Measurements from ENCODE around the gene DPP6.
"Not testable (repeated sequence)": the region's sequence is repeated elsewhere in the genome, so short reads cannot be mapped to it uniquely, and the experiment has no call there.

The DPP6 gene

DNA sequence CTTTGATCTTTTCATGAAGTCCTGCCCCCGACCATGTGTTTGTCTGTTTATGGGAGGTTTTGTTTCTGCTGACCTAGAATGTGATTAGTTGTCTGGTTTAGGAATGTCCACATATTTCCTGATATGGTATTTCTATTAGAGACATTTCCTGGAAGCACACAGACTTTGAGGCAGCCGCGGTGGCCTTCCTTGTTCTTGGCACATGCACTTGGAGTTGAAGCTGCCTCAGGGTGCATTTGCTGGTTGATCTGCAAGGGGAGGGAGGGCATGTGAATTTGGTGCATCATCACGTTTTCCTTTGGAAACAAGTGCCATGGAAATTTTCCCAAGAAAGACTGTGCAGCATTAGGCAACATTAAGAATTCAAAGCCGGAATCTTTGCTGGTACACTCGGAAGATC, 622.0 kb downstream of the DPP6 start:
- H3K36me3 ChIP-seq (ENCODE audit: insufficient read depth, low read depth, low read length): no peaks in the 10 kb centered on the region
- H3K9ac ChIP-seq (ENCODE audit: low read depth, low read length): no peak overlapping the region
- H3K4me3 ChIP-seq (ENCODE audit: low read length): no peak overlapping the region
- H3K27me3 ChIP-seq (ENCODE audit: insufficient read depth, low read length): no peaks in the 10 kb centered on the region
- H3K9me3 ChIP-seq (ENCODE audit: insufficient read depth, low read depth, low read length): no peaks in the 10 kb centered on the region
- H3K4me1 ChIP-seq (ENCODE audit: insufficient read depth, low read length): no peaks in the 10 kb centered on the region
- H3K27ac ChIP-seq (ENCODE audit: low read length): no peak overlapping the region

DNA sequence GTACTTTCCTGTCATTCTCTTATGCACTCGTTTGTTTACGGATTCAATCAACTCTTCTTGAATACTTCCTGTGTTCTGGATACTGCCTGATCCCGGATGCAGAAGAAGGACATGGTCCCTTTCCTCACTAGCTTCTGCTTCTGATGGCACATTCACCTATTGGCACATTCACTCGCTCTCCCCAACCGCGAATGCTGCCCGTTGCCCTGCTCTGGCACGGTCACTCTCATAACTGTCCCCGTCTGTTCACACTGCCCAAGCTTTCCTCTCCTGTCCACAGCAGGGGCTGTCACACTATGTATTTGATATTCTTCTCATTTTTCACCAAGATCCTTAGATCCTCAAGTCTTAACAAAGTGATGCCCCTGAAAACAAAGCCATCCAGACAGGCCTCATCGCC, 623.4 kb downstream of the DPP6 start:
- Histone ChIP-seq H3K27ac (ENCODE audit: low read length) (no peak overlapping the region), H3K9me3 (ENCODE audit: insufficient read depth, low read depth, low read length) (no peaks in the 10 kb centered on the region), H3K36me3 (ENCODE audit: insufficient read depth, low read depth, low read length) (no peaks in the 10 kb centered on the region), H3K9ac (ENCODE audit: low read depth, low read length) (no peak overlapping the region), H3K27me3 (ENCODE audit: insufficient read depth, low read length) (no peaks in the 10 kb centered on the region), H3K4me3 (ENCODE audit: low read length) (no peak overlapping the region), H3K4me1 (ENCODE audit: insufficient read depth, low read length) (no peaks in the 10 kb centered on the region)

- H3K36me3 ChIP-seq (ENCODE audit: insufficient read depth, low read depth, low read length); H3K9ac ChIP-seq (ENCODE audit: low read depth, low read length); H3K4me3 ChIP-seq (ENCODE audit: low read length); H3K27ac ChIP-seq (ENCODE audit: low read length); H3K27me3 ChIP-seq (ENCODE audit: insufficient read depth, low read length); H3K4me1 ChIP-seq (ENCODE audit: insufficient read depth, low read length); H3K9me3 ChIP-seq (ENCODE audit: insufficient read depth, low read depth, low read length): not testable (repeated sequence)
Measured at GRCh38 chr7:154676033-154676421, 623.8 kb downstream of the DPP6 start.

DNA sequence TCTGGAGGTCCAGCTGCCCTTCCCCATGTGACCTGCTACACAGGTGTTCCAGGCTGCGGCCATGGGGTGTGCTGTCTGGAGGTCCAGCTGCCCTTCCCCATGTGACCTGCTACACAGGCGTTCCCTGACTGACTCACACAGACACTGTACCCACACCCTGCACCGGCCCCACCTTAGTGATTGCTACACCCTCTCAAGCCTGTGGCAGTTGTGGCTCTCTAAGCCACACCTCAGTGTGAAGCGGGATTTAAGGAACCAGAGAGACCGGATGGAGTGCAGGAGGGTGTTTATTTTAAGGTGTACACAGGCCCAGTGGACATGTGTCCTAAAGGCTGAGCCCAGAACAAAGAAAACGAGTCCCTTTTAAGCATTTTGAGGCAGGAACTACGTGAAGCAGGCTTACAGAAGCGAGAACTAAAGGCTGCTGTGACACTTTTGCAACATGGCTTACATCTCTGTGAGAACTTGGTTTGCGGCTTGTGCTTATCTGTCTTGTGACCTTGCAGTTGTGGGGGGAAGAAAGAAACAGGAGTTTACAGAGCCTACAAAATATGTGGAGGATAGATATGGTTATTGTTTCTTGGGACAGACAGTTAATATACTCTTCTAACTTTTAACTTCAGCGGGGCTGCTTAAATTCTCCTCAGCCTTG, 624.4 kb downstream of the DPP6 start:
- Histone ChIP-seq H3K9me3 (ENCODE audit: insufficient read depth, low read depth, low read length) (no peaks in the 10 kb centered on the region), H3K36me3 (ENCODE audit: insufficient read depth, low read depth, low read length) (no peaks in the 10 kb centered on the region), H3K4me1 (ENCODE audit: insufficient read depth, low read length) (peaks cover 4% of the 10 kb centered on the region; the same call in 1 of the 2 replicates), H3K27me3 (ENCODE audit: insufficient read depth, low read length) (no peaks in the 10 kb centered on the region), H3K9ac (ENCODE audit: low read depth, low read length) (no peak overlapping the region), H3K4me3 (ENCODE audit: low read length) (no peak overlapping the region), H3K27ac (ENCODE audit: low read length) (no peak overlapping the region)

DNA sequence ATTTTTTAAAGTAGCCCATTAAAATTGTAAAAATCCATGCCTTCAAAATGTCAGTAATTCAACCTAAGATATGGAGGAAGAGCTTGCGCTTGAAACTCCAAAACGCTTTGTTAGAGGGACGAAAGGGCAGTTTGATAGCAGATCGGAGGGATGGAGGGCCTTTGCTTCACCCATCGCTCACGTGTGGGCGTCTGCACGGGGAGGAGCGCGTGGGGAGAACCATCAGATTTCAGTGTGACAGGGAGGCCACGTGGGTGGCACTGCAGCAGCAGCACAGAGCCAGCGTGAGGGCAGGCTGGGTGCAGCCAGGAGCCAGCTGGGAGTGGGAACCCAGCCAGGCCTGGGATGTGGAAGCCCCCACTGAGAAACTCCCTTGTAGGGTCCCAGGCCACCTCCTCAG, 625.3 kb downstream of the DPP6 start:
- no peaks in the 10 kb centered on the region for H3K9me3 ChIP-seq (ENCODE audit: insufficient read depth, low read depth, low read length)
- H3K27me3 ChIP-seq (ENCODE audit: insufficient read depth, low read length): no peaks in the 10 kb centered on the region
- peaks cover 11% of the 10 kb centered on the region; the same call in 1 of the 2 replicates for H3K4me1 ChIP-seq (ENCODE audit: insufficient read depth, low read length)
- H3K36me3 ChIP-seq (ENCODE audit: insufficient read depth, low read depth, low read length): no peaks in the 10 kb centered on the region
- H3K4me3 ChIP-seq (ENCODE audit: low read length): no peak overlapping the region
- no peak overlapping the region for H3K9ac ChIP-seq (ENCODE audit: low read depth, low read length)
- H3K27ac ChIP-seq (ENCODE audit: low read length): no peak overlapping the region

- not testable (repeated sequence) for H3K36me3 ChIP-seq (ENCODE audit: insufficient read depth, low read depth, low read length); H3K9me3 ChIP-seq (ENCODE audit: insufficient read depth, low read depth, low read length); H3K27ac ChIP-seq (ENCODE audit: low read length); H3K4me3 ChIP-seq (ENCODE audit: low read length); H3K9ac ChIP-seq (ENCODE audit: low read depth, low read length); H3K27me3 ChIP-seq (ENCODE audit: insufficient read depth, low read length)
- peaks cover 11% of the 10 kb centered on the region; the same call in 1 of the 2 replicates for H3K4me1 ChIP-seq (ENCODE audit: insufficient read depth, low read length)
Measured at GRCh38 chr7:154678001-154678550, 625.9 kb downstream of the DPP6 start.

DNA sequence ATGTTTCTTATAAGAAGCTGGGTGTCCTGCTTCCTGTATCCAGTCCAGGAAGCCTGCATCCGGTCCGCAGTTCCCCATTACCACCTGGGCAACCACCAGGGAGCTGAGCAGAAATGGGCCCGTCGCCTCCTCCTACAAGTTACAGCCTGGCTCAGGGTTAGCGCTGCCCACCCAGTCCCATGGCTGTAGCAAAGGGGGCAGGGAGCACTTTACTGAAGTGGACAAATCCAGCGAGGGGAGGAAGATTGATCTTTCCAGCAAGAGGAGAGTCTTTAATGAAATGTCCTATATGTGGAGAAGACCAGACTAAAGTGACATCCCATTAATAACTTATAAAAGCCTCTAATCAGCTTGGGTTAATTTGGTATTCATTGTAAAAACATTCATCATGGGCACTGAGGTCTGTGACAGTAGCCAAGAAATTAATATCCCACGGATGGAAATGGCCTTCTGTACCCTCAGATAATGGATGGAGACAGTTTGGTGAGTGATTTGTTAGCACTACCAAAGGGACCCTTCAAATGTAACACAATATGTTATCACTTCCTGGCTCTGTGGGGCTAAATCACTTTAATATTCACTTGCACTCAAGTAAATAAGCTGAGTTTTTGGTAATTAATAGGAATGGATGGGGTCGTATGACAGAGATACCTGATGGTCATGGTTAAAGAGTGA, 627.3 kb downstream of the DPP6 start:
- Histone ChIP-seq H3K9me3 (ENCODE audit: insufficient read depth, low read depth, low read length) (no peaks in the 10 kb centered on the region), H3K4me3 (ENCODE audit: low read length) (no peak overlapping the region), H3K4me1 (ENCODE audit: insufficient read depth, low read length) (peaks cover 11% of the 10 kb centered on the region; the same call in 1 of the 2 replicates), H3K36me3 (ENCODE audit: insufficient read depth, low read depth, low read length) (no peaks in the 10 kb centered on the region), H3K9ac (ENCODE audit: low read depth, low read length) (no peak overlapping the region), H3K27ac (ENCODE audit: low read length) (no peak overlapping the region), H3K27me3 (ENCODE audit: insufficient read depth, low read length) (no peaks in the 10 kb centered on the region)

DNA sequence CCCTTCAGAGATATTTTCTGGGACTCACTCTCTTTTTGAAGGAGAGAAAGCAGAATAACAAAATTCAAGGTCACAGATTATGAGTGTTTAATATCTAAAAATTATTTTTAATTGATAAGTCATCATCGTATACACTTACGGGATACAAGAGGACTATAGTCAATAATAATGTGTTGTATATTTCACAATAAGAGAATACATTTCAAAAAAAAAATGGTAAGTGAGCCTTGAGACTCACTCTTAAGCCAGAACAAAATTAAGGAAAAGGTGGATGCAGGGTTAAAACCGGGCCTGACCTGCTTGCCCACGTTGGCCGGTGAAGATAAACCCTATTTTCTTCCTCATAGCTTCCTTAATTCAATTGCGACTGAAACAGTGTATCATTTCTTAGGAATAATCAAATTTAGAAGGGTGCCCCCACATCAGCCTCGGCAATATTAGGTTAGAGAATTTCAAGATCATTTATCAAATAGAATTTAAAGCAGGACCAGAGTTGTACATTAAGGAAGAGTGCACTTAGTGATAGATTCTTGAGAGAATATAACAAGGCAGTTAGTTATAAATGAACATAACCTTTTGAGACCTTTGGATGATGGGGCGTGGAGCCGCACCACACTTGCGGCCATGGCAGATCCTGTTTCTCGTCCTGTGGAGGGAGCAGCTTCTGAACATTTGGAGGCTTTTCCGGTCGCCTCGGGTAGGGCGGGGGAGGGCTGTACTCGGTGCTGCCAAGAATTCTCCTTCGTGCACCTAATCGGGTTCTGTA, 628.9 kb downstream of the DPP6 start:
- H3K9ac ChIP-seq (ENCODE audit: low read depth, low read length): no peak overlapping the region
- no peaks in the 10 kb centered on the region for H3K36me3 ChIP-seq (ENCODE audit: insufficient read depth, low read depth, low read length)

DNA sequence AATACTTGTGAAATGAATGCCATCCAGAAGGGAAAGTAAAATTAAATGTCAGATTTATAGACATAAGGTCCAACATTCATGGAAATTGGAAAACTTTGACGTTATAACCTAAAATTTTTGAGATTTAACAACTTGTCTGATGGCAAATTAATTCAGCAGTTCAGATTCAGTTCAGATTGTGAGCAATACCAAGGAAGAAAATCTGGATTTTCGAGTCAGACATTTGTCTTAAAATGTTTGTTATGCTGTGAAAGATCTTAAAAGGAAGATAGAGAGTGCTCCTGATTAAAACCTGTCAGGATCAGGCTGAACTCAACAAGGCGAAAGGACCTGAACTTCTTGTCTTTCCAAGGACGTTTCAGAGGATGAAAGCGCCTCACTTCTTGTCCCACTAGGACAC, 629.8 kb downstream of the DPP6 start:
- no peak overlapping the region for H3K4me3 ChIP-seq (ENCODE audit: low read length)
- H3K36me3 ChIP-seq (ENCODE audit: insufficient read depth, low read depth, low read length): no peaks in the 10 kb centered on the region
- H3K9ac ChIP-seq (ENCODE audit: low read depth, low read length): no peak overlapping the region
- no peaks in the 10 kb centered on the region for H3K27me3 ChIP-seq (ENCODE audit: insufficient read depth, low read length)
- H3K27ac ChIP-seq (ENCODE audit: low read length): no peak overlapping the region
- no peaks in the 10 kb centered on the region for H3K9me3 ChIP-seq (ENCODE audit: insufficient read depth, low read depth, low read length)
- H3K4me1 ChIP-seq (ENCODE audit: insufficient read depth, low read length): peaks cover 11% of the 10 kb centered on the region; the same call in 1 of the 2 replicates

More for the DNA sequence above, 628.9 kb downstream of the DPP6 start:
- Histone ChIP-seq H3K27ac (ENCODE audit: low read length) (no peak overlapping the region), H3K4me1 (ENCODE audit: insufficient read depth, low read length) (peaks cover 11% of the 10 kb centered on the region; the same call in 1 of the 2 replicates), H3K4me3 (ENCODE audit: low read length) (no peak overlapping the region), H3K9me3 (ENCODE audit: insufficient read depth, low read depth, low read length) (no peaks in the 10 kb centered on the region), H3K27me3 (ENCODE audit: insufficient read depth, low read length) (no peaks in the 10 kb centered on the region)

DNA sequence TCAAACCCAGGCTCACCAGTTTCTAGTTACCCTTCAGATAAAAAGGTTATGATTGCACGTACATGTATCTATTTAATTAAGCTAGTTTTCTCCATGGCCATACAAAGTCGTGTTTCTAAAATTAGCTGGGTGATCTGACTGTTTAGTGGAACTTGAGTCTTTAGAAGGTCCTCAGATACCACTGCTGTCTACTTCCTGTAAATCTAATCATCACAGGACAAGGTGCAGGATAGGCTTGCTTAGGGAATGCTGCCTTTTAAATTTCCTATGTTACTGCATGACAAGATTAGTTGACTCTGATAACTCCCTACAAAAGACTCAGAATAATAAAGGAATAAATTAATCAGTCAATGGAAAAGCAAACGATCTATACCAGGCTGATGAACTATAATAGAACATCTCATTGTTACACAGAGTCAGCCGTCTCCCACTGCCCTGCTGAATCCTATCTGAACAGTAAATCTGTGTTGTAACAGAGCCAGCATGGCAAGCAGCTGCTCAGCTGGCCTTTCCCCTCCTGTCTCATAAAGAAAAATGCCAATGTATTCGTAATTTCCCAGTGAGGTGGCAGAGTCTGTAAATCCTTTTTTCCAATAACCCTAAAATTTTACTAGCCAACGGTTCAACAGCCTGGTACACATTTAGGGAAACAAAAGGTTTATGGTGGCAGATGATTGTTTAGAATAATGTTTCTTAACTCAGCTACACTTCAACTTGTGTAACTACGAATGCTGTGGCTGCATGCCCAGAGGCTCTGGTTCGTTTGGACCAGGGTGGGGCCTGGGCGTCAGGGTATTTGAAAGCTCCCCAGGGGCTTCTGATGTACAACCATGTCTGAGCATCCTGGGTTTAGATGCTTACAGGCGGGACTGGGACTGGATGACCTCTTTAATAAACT, 632.7 kb downstream of the DPP6 start:
- no peak overlapping the region for H3K27ac ChIP-seq (ENCODE audit: low read length)
- no peak overlapping the region for H3K9ac ChIP-seq (ENCODE audit: low read depth, low read length)
- H3K4me1 ChIP-seq (ENCODE audit: insufficient read depth, low read length): peaks cover 11% of the 10 kb centered on the region; the same call in 1 of the 2 replicates
- no peaks in the 10 kb centered on the region for H3K9me3 ChIP-seq (ENCODE audit: insufficient read depth, low read depth, low read length)
- no peaks in the 10 kb centered on the region for H3K27me3 ChIP-seq (ENCODE audit: insufficient read depth, low read length)
- H3K36me3 ChIP-seq (ENCODE audit: insufficient read depth, low read depth, low read length): no peaks in the 10 kb centered on the region
- H3K4me3 ChIP-seq (ENCODE audit: low read length): no peak overlapping the region

GRCh38 chr7:154685564-154685901, 633.3 kb downstream of the DPP6 start:
- H3K4me1 ChIP-seq (ENCODE audit: insufficient read depth, low read length): peaks cover 11% of the 10 kb centered on the region; the same call in 1 of the 2 replicates
- no peak overlapping the region for H3K9ac ChIP-seq (ENCODE audit: low read depth, low read length)
- no peaks in the 10 kb centered on the region for H3K9me3 ChIP-seq (ENCODE audit: insufficient read depth, low read depth, low read length)
- no peak overlapping the region for H3K4me3 ChIP-seq (ENCODE audit: low read length)
- H3K27ac ChIP-seq (ENCODE audit: low read length): no peak overlapping the region
- H3K36me3 ChIP-seq (ENCODE audit: insufficient read depth, low read depth, low read length): no peaks in the 10 kb centered on the region
- H3K27me3 ChIP-seq (ENCODE audit: insufficient read depth, low read length): no peaks in the 10 kb centered on the region
